GM19025 (cell line): Measurements from ENCODE around the gene MXD4.
A peak's percentile ranks its signal among the peaks of the same experiment; 100 is the strongest.

Experiments
- ATAC-seq: cut with Tn5 transposase; IDR thresholded peaks from one replicate; pipeline ENCODE4 v1.9.1; 2021; ENCODE audit warnings: mild to moderate bottlenecking, low read depth, moderate library complexity; ENCODE audit not compliant: unreplicated experiment

MXD4 gene

DNA sequence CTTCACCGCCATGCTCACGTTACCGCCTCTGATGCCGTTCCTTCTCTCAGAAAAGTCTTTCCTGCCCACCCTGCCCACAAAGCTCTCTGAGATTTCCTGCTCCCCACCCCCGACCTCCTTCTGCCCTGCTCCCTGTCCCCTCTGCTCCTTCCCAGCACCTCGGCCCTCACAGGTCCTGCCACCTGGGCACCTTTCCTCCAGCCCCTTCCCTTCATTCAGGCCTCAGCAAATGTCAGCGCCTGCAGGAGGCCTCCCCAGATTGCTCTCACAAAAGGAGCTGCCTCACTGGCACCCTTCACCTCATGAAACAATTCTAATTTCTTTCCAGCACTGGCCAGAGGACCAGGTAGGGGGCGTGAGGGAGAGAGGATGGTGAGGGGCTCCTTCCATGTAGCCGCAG is 33.6 kb upstream of the MXD4 start:
- ATAC-seq: no peak

DNA sequence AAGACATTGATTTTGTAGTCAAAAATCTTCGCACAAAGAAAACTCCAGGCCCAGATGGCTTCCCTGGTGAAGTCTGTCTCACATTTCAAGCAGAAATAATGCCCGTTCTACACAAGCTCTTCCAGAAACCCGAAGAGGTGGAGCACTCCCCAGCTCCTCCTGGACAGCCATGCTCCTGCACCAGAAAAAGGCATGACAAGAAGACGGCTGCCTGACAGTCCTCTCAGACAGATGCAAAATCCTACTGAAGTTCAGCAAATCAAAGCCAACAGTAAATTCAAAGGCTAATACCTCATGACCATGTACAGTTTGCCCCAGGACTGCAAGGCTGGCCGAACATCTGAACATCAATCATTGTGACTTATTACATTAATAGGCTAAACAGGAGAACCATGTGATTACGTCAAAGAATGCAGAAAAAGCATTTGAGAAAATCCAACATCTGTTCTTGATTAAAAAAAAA is 30.8 kb upstream of the MXD4 start:
- no peak for ATAC-seq

DNA sequence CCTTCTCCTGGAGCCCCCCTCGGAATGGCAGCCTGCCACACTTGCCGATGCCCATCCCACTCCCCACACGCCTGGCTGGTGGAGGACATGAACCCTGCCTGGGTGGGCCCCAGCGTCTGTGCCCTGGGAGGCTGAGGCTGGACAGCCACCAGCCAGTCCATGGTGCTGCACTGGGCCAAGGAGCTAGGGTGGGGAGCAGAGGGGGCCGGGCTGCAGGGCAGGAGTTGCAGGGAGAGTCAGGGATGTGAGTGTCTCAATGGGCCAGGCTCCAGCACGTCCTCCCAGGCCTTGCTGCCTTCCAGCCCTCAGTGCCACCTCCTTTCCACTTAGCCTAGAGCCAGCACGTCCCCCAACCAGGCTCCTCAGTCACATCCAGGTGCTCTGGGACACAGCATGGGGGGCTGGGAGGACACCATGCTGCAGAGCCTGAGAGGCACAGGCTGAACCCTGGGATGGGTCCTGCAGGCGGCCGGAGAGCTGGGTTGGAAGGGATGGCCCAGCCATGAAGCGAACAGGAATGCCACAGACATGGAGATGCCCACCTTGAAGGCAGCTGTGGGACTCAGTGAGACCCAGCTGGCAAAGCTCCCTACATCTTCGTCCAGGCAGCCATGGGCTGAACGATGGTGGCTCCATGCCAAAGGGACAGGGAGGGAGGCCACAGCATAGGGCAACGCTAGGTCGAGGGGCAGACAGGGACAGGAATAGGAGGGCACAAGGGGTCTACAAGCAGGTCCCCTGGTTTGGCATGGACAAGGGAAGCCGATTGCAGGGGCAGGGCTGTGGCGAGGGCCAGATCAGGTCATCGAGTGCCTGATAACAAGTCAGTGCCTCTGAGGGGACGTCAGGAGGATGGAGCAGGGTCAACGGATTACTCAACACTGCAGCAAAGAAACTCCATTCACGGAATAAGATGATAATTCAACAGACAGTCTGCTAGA is 30.1 kb upstream of the MXD4 start:
- ATAC-seq: no peak

DNA sequence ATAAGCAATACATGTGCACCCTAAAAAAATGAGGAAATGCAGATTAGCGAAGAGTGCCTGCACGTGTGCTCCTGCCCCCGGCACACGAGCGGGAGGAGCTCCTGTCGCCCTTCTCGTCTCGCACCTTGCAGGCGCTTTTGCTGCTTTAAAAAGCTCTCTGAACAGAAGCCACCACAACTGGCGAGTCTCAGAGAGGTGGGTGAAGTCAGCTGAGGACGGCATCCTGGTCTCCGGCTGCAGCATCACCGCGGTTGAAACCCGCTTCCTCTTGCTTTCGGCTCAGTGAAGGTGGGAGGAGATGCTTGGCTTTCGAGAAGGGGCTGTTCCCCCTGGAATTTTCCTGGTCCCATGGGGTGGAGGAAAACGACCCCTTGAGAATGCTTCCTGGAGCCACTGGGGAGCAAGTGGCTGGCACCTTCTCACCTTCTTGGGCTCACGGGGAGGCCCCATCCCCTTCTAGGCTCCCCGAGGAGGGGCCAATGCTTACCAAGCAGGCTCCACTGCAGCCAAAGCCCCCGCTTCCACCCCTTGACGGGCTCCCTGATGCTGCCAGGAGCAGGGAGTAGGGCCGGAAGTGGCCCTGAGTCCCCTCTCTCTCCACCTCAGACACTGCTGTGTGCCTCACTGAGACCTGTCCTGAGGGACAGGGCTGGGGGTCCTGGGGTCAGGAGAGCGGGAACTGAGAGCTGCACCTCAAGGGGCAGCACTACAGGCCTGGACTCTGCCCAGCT is 29.2 kb upstream of the MXD4 start:
- no peak for ATAC-seq

DNA sequence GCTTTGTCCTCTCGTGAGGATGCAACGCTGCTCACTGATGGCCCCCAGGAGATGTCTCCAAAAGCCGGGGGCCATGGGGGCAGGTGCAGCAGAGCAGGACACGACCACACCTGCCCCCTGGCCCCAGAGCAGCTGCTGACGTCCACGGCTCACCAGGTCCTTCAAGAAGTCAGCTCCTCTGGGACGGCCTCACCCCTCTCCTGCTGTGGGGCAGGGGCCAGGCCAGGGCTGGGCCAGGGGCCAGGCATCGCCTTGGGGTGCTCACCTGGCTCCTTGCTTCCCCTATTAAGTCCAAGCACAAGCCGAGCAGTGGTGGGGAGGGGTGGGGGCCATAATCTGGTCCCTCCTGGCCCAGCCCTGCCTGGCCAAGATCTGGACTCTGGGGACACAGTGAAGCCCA is 28.6 kb upstream of the MXD4 start:
- ATAC-seq: no peak

DNA sequence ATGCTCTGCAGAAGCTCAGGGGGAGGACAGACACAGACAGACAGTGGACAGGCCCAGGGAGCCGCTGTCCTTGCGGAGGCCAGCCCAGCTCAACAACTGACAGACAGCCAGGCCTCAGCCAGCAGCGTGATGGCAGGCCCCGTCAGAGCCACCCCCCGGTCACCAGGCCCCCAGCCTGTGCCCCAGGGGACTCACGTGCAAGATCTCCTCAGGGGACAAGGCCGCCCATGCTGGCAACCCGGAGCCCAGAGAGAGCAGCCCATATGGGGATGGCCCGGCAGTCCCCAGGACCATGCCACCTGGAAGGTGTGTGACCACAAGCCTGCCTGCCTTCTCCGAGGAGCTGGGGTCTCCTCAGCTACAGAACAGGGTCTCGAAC is 28.0 kb upstream of the MXD4 start:
- ATAC-seq: no peak

DNA sequence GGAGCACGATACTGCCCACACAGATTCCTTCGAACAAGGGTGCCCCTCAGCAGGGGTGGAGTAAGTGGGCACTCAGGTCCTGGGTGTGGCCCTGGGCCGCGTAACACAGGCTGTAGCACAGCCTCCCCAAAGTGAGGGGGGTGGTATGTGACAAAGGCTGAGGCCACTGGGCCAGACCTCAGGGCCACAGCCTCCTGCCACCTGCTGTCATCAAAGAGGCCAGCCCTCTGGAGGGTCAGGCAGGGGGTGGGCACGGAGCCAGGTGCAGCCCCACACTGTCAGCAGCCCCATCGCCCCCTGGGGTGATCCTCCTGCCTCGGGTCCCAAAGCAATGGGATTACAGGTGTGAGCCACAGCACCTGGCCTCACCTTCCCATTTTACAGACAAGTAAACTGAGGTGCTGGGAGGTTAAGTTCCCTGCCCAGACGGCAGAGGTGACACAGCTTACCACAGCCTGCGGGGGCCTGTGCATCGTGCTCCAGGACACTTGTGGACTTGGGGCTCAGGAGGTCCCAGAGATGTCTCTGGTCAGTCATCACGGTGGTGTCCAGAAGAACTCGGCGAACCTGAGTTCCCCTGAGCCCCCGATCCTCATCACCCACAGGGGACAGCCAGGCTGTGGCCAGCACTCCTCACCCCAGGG is 27.5 kb upstream of the MXD4 start:
- ATAC-seq: no peak

DNA sequence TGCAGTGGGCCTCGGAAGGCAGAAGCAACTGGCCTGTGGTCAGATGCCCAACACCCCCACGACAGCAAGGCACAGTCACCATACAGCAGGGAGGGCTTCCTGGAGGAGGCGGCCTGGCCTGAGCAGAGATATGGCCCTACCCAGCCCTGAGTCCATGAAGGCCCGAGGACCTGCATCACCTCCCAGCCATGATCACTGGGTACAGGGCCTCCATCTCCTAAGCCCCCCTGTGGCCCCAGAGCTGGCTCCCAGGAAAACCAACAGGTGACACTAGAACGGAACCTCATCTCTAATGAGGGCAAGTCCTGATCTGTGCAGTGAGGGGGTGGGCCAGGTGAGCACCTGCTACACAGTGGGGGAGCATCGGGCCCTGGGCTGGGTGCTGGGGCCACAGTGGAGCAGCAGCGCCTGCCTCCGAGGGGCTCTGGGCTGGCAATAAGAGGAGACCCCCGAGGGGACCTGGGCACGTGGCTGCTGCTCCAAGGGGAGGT is 26.2 kb upstream of the MXD4 start:
- no peak for ATAC-seq

DNA sequence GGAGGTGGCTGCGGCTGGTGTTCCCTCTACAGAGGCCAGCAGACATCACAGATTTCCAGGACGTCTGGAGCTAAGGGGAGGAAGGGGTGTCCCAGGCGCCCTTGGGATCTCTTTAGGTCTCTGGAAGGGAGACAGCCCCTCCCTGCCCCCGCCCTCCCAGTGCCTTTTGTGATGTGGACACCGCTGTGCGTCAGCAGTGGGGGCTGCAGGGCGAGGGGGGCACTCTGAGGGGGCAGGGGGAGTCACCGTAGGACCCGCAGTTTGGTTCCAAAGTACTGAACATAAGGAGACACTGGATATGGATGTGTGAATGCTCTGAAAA is 25.6 kb upstream of the MXD4 start:
- ATAC-seq: no peak

DNA sequence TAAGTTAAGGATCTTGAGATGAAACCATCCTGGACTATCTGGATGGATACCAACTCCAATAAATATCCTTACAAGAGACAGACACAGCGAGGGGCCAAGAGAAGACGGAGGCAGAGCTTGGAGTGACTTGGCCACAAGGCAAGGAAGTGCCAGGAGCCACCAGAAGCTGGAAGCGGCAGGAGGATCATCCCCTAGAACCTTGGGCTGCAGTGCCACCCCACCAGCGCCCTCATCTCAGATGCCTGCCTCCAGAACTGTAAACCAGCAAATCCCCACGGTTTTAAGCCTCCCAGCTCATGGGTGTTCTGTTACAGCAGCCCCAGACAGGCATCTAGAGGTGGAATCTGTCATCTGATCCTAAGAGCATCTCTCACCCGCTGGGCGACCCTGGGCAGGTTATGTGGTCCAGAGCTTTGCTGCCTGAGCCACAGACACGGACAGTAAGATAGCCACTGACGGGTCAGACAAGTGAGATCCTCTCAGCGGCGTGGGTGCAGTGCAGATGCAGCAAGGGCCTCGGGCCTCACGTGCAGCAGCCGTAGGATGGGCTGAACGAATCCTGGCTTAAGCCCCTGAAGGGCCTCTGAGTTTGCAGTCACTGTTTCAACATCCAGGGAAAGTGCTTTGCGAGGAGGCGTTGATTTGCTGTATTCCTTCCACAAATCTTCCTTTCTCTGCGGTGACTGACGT is 25.1 kb upstream of the MXD4 start:
- no peak for ATAC-seq

DNA sequence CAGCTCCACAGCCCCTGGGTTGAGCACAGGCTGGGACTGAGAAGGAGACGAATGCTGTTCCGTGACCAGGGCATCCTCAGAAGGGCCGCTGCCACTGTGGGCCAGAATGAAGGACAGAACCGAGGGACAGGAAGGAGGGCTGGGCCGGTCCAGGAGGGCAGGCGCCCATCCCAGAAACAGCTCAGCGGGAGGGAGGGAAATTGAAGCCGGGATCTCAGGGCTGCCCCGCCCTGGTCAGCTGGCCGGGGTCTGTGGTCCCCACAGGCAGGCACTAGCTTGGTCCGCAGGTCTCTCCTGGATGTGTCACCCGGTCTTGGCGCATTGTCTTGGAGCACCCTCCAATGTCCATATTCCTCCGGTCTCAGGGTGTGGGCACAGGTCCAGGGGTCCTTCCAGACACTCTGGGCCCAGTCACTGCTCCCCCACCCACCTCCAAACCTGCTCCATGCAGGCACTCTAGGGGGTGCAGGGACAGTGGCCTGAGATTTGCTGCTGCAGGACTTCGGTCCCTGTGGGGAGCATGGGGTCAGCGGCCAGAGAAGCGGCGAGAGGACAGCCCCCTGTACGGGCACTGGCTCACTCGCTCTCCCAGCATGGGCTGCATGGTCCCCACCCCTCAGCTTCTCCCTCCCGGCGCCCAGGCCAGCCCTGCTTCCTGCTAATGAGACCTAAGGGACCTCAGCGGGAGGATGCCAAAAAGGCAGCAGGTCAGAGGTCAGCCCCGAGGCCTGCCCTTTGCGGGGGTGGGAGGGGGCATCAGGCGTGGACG is 23.9 kb upstream of the MXD4 start:
- no peak for ATAC-seq

DNA sequence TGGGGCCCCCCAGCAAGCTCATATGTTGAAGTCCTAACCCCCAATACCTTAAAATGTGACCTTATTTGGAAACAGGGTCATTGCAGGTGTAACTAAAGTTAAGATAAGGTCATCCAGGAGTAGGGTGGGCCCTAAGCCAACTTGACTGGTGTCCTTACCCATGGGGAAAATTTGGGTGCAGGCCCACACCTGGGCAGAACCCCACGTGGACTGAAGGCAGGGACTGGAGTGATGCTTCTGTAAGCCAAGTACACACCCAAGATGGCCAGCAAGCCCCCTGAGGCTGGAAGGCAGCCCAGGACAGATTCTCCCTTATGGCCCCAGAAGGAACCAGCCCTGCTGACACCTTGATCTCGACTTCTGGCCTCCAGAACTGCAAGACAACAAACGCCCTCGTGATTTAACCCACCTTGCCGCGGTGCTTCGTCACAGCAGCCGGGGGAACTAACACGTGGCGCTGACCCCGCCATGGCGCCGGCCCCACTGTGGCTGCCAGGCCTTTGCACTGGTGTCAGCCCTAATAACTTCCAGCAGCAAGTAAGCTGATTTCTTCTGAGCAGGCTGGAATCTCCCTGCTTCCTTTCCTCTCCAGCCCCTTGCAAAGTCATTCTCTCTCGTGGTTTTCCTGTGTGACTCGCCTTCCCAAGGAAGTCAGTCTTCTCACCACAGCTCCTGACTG is 23.2 kb upstream of the MXD4 start:
- no peak for ATAC-seq

DNA sequence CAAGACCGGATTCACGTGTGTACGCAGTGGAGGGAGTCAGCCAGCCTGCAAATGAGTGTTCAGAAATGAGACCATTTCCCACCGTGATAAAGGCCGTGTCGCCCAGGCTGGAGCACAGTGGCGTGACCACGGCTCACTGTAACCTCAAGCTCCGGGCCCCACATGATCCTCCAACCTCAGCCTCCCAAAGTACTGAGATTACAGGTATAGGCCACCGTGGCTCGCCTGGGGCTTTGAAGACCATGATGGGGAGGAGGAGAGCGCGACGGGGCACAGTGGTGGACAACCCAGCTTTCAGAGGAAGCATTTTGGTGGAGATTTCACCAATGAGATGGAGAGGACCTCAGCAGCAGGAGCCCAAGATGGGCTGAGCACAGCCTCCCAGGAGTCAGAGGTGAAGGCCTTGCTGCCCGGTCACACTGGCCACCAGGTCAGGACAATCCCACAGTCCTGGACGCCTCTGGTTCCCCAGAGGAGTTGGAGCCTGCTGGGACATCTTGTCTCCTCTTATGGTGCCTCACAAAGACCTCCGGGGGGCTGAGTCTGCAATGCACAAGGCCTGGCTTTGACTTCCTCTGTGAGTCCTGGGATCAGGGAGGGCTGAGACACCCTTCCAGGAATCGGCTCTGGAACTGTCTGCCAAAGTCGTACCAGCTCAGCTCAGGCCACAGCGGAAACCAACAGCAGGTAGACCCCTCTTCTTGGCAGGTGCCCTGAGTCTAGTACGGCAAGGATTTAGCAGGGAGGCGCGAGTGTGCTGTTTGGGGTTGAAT is 22.4 kb upstream of the MXD4 start:
- ATAC-seq: no peak

DNA sequence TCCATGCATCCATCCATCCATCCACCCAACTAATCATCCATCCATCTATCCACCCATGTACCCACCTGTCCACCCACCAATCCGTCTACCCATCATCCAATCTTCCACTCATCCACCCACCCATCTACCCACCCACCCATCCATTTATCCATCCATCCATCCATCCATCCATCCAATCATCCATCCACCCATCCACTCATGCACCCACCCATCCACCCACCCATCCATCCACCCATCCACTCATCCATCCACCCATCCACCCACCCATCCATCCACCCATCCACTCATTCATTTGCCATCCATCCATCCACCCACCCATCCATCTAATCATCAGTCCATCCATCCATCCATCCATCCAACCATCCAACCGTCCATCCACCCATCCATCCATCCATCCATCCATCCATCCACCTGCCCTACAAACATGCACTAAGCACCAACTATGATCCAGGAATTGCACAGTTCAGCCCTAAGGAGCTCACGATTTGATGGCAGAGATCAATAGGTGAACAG is 21.3 kb upstream of the MXD4 start:
- ATAC-seq: no peak

DNA sequence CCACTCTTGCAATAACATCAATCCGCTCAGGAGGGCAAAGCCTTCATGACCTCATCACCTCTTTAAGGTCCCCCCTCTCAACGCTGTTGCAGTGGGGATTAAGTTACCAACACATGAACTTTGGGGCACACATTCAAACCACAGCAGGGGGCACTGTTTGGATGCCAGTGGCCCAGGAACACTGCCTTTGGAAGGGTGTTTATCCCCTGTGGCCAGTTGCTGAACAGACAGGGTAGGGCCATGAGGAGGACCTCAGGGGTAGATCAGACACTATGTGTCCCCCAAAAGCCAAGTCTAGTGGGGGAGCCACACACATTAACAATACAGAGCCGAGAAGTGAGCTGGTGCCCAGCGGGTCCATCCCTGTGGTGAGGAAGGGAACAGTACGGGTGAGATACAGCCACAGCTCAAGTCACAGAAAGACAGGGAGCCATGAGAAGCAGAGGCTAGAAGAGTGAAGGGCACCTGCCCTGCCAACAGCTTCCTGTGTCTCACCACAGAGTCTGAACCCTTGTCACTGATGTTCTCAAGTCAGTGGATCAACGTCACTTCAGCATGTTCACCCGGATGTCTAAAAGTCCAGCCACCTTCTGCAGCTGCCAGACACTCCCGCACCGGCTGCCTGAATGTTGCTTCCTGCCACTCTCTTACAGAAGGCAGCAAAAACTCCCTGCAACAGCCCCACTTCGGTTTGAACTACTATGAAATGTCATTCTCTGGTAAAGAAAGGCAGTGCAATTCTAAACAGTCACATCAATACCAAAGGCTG is 19.9 kb upstream of the MXD4 start:
- peak; percentile 83 for ATAC-seq

DNA sequence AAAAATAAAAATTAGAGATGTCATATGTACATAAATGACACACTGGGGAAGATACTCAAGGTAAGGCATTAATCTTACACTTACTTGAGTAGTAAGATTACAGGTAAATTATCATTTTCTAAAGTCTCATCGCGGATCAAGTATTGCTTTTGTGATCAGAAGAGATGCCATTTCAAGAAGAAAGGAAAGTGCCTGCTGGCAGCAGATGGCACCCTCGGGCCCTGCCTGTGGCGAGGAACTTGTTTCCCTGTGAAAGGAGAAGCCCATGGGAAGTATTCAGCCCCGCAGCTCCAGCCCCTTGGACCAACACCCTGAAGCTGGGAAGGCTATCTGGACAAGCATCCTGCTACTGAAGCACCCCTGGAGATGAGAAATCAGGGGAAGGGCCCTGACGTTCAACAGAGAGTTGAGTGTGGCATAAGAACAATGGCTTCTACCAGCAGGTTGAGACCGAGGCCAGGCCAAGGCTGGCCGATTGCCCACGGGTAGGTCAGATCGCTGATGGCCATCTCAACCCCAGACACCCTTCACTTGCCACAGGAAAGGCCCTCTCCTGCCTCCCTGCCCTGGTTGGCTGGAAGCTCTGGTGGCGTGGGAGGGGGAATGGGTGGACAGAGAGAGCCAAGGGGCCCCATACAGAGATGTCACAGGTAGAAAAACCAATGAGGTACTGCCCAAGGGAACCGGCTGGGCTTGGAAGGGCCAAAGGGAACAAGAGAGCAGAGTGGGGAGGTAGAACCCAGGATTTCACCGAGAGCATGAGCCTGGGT is 18.8 kb upstream of the MXD4 start:
- ATAC-seq: no peak

DNA sequence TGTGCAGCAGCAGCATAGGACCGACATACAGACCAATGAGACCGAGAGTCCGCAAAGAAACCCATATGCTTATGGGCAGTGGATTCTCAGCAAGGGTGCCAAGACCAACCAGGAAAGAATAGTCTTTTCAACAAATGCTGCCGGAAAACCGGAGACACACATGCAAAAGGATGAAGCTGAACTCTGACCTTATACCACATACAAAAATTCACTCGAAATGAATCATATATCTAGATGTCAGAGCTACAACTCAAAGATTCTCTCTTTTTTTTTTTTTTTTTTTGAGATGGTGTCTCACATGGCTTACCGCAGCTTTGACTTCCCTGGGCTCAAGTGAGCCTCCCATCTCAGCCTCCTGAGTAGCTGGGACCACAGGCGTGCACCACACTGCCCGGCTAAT is 16.0 kb upstream of the MXD4 start:
- ATAC-seq: no peak
